Natural killer cell (primary cell): ENCODE results near the gene FGR. TPM values are rescaled to one million over a fixed set of nuclear protein-coding genes. Genes with fewer than 3 reads are reported as not detected.

Experiments
- ATAC-seq, 3 donors: fragments of 150-1000 bp in 2 of 3; fragments of 200-7000 bp in 1 of 3; cut with Tn5 transposase; 1 replicate in 1 of 3; 2 replicates in 2 of 3; pipeline ENCODE4 v1.10.0; 2021; ENCODE audit warnings: mild to moderate bottlenecking in 2 of 3, moderate library complexity in 2 of 3
- DNase-seq, 2 donors: peaks; one replicate each; pipeline versions ENCODE4 v3.0.0 to v3.0.0-alpha.2; 2013 to 2021; ENCODE audit warnings: mixed read lengths in 1 of 2
- H3K27ac ChIP-seq: one replicate; pipeline ENCODE4 v1.5.1; 2013; ENCODE audit warnings: mild to moderate bottlenecking, low read length
- H3K27me3 ChIP-seq: one replicate; pipeline ENCODE4 v1.6.1; 2013; ENCODE audit warnings: low read length; ENCODE audit not compliant: control insufficient read depth, insufficient read depth
- H3K36me3 ChIP-seq: one replicate; pipeline ENCODE4 v1.6.1; 2013; ENCODE audit warnings: low read length; ENCODE audit not compliant: control insufficient read depth, insufficient read depth
- H3K4me1 ChIP-seq: one replicate; pipeline ENCODE4 v1.6.1; 2013; ENCODE audit warnings: low read length; ENCODE audit not compliant: control insufficient read depth, insufficient read depth
- H3K4me3 ChIP-seq: one replicate; pipeline ENCODE4 v1.5.1; 2013; ENCODE audit warnings: low read length
- H3K9me3 ChIP-seq: one replicate; pipeline ENCODE4 v1.6.1; 2013; ENCODE audit warnings: low read length; ENCODE audit not compliant: control insufficient read depth, insufficient read depth
- H3K27ac Mint-ChIP-seq, 2 donors: one replicate each; pipeline ENCODE4 v1.8.0; 2022; ENCODE audit warnings: mild to moderate bottlenecking in 2 of 2, mixed read lengths in 2 of 2, moderate library complexity in 1 of 2
- H3K27me3 Mint-ChIP-seq, 2 donors: one replicate each; pipeline ENCODE4 v1.8.0; 2022; ENCODE audit warnings: low read depth in 2 of 2, mixed read lengths in 2 of 2
- H3K36me3 Mint-ChIP-seq: one replicate; pipeline ENCODE4 v1.8.0; 2022; ENCODE audit warnings: mixed read lengths
- H3K4me1 Mint-ChIP-seq, 2 donors: one replicate each; pipeline ENCODE4 v1.8.0; 2022; ENCODE audit warnings: mixed read lengths in 2 of 2
- H3K4me3 Mint-ChIP-seq: one replicate; pipeline ENCODE4 v1.8.0; 2022; ENCODE audit warnings: mild to moderate bottlenecking, moderate library complexity, mixed read lengths
- H3K9me3 Mint-ChIP-seq, 2 donors: one replicate each; pipeline ENCODE4 v1.8.0; 2022; ENCODE audit warnings: mixed read lengths in 2 of 2
- CTCF ChIP-seq: fragments of 200-600 bp; IDR thresholded peaks from one replicate; pipeline ENCODE4 v1.8.0; 2022; ENCODE audit warnings: antibody characterized with exemption
- WGBS: methylation state at CpG from one replicate; pipeline ENCODE4 v1.1.7; 2013; ENCODE audit warnings: missing lambda C conversion rate; ENCODE audit not compliant: insufficient coverage; 5-methylcytosine and 5-hydroxymethylcytosine counted together
- intact Hi-C: fragments of 100-400 bp; cut with micrococcal nuclease; formaldehyde crosslinking; loops from one replicate; pipeline ENCODE4 v1.14.2; 2022
- total RNA-seq, 4 donors: library from RNA; stranded (reverse); fragments of 120-200 nt in 1 of 4; gene quantifications; one replicate each; pipeline versions ENCODE4 v1.2.3 to v1.2.4, GENCODE V29; 2013 to 2022

The FGR gene
- total RNA-seq, 3 donors from 2014 or later (not counting 1 experiment from before 2014, with no cell fraction given): 353 to 452 (median 362) TPM

- Histone ChIP-seq H3K4me3 (no peak overlapping the region), H3K9me3 (no peaks in the 10 kb centered on the region), H3K27me3 (no peaks in the 10 kb centered on the region), H3K4me1 (peaks cover 13% of the 10 kb centered on the region), H3K36me3 (no peaks in the 10 kb centered on the region), H3K27ac (no peak overlapping the region)
- H3K9me3 Mint-ChIP-seq: no peaks in the 10 kb centered on the region
- H3K36me3 Mint-ChIP-seq: no peaks in the 10 kb centered on the region
- H3K4me3 Mint-ChIP-seq: no peak overlapping the region
- no peak for DNase-seq
- intact Hi-C loops: no loop called here
- H3K27me3 Mint-ChIP-seq: no peaks in the 10 kb centered on the region
- TF ChIP-seq CTCF: no peak
- peaks cover 12 to 27% of the 10 kb centered on the region in 2 donors for H3K4me1 Mint-ChIP-seq
- no peak for ATAC-seq
- H3K27ac Mint-ChIP-seq: peak overlapping the region in 1 of 2 donors; percentile 57
- 71% methylated on average over 1 of the region's 1 CpG for WGBS
Observed at GRCh38 chr1:27650171-27650538, 15.2 kb upstream of the FGR start.

DNA sequence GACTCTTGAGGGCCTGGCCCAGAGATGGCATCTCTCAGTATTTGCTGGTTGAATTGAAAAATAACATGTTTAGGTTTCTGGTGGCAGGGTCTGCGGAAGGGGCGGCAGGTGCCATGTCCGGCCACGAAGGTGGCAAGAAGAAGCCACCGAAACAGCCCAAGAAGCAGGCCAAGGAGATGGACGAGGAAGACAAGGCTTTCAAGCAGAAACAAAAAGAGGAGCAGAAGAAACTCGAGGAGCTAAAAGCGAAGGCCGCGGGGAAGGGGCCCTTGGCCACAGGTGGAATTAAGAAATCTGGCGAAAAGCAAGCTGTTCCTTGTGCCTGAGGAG is 14.3 kb upstream of the FGR start:
- no peak overlapping the region for H3K27ac Mint-ChIP-seq
- intact Hi-C loops: no loop called here

GRCh38 chr1:27648602-27649305 is 13.8 kb upstream of the FGR start:
- ATAC-seq: no peak
- intact Hi-C loops: no loop called here

More for the DNA sequence above, 14.3 kb upstream of the FGR start:
- Histone ChIP-seq H3K27ac (no peak overlapping the region), H3K4me3 (no peak overlapping the region), H3K9me3 (no peaks in the 10 kb centered on the region), H3K36me3 (no peaks in the 10 kb centered on the region), H3K27me3 (no peaks in the 10 kb centered on the region), H3K4me1 (peaks cover 15% of the 10 kb centered on the region)
- 94% methylated on average over 11 of the region's 11 CpGs for WGBS
- H3K36me3 Mint-ChIP-seq: no peaks in the 10 kb centered on the region
- peaks cover 15 to 28% of the 10 kb centered on the region in 2 donors for H3K4me1 Mint-ChIP-seq
- H3K4me3 Mint-ChIP-seq: no peak overlapping the region
- TF ChIP-seq CTCF: no peak
- DNase-seq: no peak
- no peak for ATAC-seq
- H3K27me3 Mint-ChIP-seq: no peaks in the 10 kb centered on the region
- no peaks in the 10 kb centered on the region for H3K9me3 Mint-ChIP-seq

More at GRCh38 chr1:27648602-27649305, 13.8 kb upstream of the FGR start:
- no peak for TF ChIP-seq CTCF
- H3K27ac Mint-ChIP-seq: no peak overlapping the region
- no peak overlapping the region for H3K4me3 Mint-ChIP-seq
- H3K27ac ChIP-seq: no peak overlapping the region
- H3K9me3 ChIP-seq: no peaks in the 10 kb centered on the region
- no peak for DNase-seq
- 90% methylated on average over 6 of the region's 6 CpGs for WGBS
- no peaks in the 10 kb centered on the region for H3K9me3 Mint-ChIP-seq
- peaks cover 20 to 33% of the 10 kb centered on the region in 2 donors for H3K4me1 Mint-ChIP-seq
- no peak overlapping the region for H3K4me3 ChIP-seq
- peaks cover 20% of the 10 kb centered on the region for H3K4me1 ChIP-seq
- H3K27me3 Mint-ChIP-seq: no peaks in the 10 kb centered on the region
- H3K27me3 ChIP-seq: no peaks in the 10 kb centered on the region
- H3K36me3 ChIP-seq: no peaks in the 10 kb centered on the region
- no peaks in the 10 kb centered on the region for H3K36me3 Mint-ChIP-seq
